HG02840 (cell line): Measurements from ENCODE around the gene EXOG.

Source experiments
- ATAC-seq: cut with Tn5 transposase; IDR thresholded peaks from one replicate; pipeline ENCODE4 v1.9.1; 2021; ENCODE audit warnings: mild to moderate bottlenecking, moderate library complexity, moderate number of reproducible peaks; ENCODE audit not compliant: unreplicated experiment, low FRiP score

EXOG gene

GRCh38 chr3:38471260-38471857 lies 24.8 kb upstream of the EXOG start:
- no peak for ATAC-seq

GRCh38 chr3:38472342-38472741 lies 23.8 kb upstream of the EXOG start:
- ATAC-seq: no peak

- ATAC-seq: no peak
Measured at GRCh38 chr3:38473229-38473628, 22.9 kb upstream of the EXOG start.

GRCh38 chr3:38474928-38475605 lies 21.1 kb upstream of the EXOG start:
- no peak for ATAC-seq

GRCh38 chr3:38475716-38476115 lies 20.4 kb upstream of the EXOG start:
- ATAC-seq: no peak

- no peak for ATAC-seq
Measured at GRCh38 chr3:38476157-38476756, 19.9 kb upstream of the EXOG start.

GRCh38 chr3:38477057-38477820 lies 18.9 kb upstream of the EXOG start:
- no peak for ATAC-seq

GRCh38 chr3:38477839-38478450 lies 18.2 kb upstream of the EXOG start:
- ATAC-seq: no peak

GRCh38 chr3:38478901-38479300 lies 17.2 kb upstream of the EXOG start:
- ATAC-seq: no peak

- ATAC-seq: no peak
Measured at GRCh38 chr3:38479431-38480092, 16.6 kb upstream of the EXOG start.

GRCh38 chr3:38480093-38480445 lies 16.1 kb upstream of the EXOG start:
- no peak for ATAC-seq

GRCh38 chr3:38480930-38481329 lies 15.2 kb upstream of the EXOG start:
- no peak for ATAC-seq

- ATAC-seq: no peak
Measured at GRCh38 chr3:38482951-38483350, 13.2 kb upstream of the EXOG start.

- ATAC-seq: no peak
Measured at GRCh38 chr3:38487323-38487722, 8.8 kb upstream of the EXOG start.

- ATAC-seq: no peak
Measured at GRCh38 chr3:38488949-38489348, 7.2 kb upstream of the EXOG start.

GRCh38 chr3:38489766-38490165 lies 6.4 kb upstream of the EXOG start:
- ATAC-seq: no peak

GRCh38 chr3:38490281-38491030 lies 5.7 kb upstream of the EXOG start:
- no peak for ATAC-seq

- no peak for ATAC-seq
Measured at GRCh38 chr3:38491215-38491614, 4.9 kb upstream of the EXOG start.

- ATAC-seq: no peak
Measured at GRCh38 chr3:38493031-38493430, 3.1 kb upstream of the EXOG start.

GRCh38 chr3:38497031-38497430 lies 891 bp downstream of the EXOG start:
- no peak for ATAC-seq
